GM12878 (cell line): ENCODE data around the gene UBE2Q2. TPM values are rescaled to one million over a fixed set of nuclear protein-coding genes. Genes with fewer than 3 reads are reported as not detected.

Source experiments
- ATAC-seq: fragments of 200-7000 bp; cut with Tn5 transposase; 3 replicates; pipeline ENCODE4 v1.9.1; 2020; ENCODE audit warnings: mild to moderate bottlenecking, moderate library complexity
- BruUV-seq: library from RNA; stranded (reverse); fragments of 400-500 nt; replicated peaks from 2 replicates; lab custom pipeline; 2021; lab: Mats Ljungman, UMichigan
- CTCF ChIA-PET: fragments of 300-600 bp; sonication (Branson Sonifier 250); formaldehyde crosslinking; extraction: SDS; loops from one replicate; lab custom pipeline; 2021; ENCODE audit warnings: inconsistent platforms; lab: Yijun Ruan, JAX
- POLR2A ChIA-PET: fragments of 350-600 bp; formaldehyde crosslinking; extraction: SDS; loops from one replicate; lab custom pipeline; 2021; ENCODE audit warnings: inconsistent platforms; lab: Charles Lee
- RAD21 ChIA-PET: fragments of 300-600 bp; sonication (Branson Sonifier 250); formaldehyde crosslinking; loops from one replicate; lab custom pipeline; 2023; ENCODE audit warnings: antibody characterized with exemption; ENCODE audit not compliant: unreplicated experiment; lab: Charles Lee
- SMC1A ChIA-PET: fragments of 300-600 bp; sonication (Branson Sonifier 250); formaldehyde crosslinking; loops from one replicate; lab custom pipeline; 2023; ENCODE audit not compliant: unreplicated experiment, uncharacterized antibody; lab: Charles Lee
- DNase-seq: peaks from one replicate; pipeline ENCODE4 v3.0.0-alpha.2; 2011; ENCODE audit warnings: low read depth, low spot score
- FAIRE-seq: peaks from 3 replicates; lab custom pipeline; 2011; peaks lifted over from hg19 to GRCh38; lab: Jason Lieb, UNC
- H2AFZ ChIP-seq: 2 replicates; pipeline ENCODE4 v1.6.0; 2011; ENCODE audit warnings: low read depth, low read length, control low read depth; ENCODE audit not compliant: control insufficient read depth
- H3K27ac ChIP-seq: 2 replicates; pipeline ENCODE4 v1.5.1; 2011; ENCODE audit warnings: control low read depth; ENCODE audit not compliant: control insufficient read depth, insufficient read depth
- H3K27me3 ChIP-seq, 2 experiments: replicated peaks in 1 of 2; 2 replicates each; pipeline versions ENCODE4 v1.6.0 to v1.6.1; 2011; ENCODE audit warnings: low read length in 1 of 2; ENCODE audit not compliant: control insufficient read depth in 2 of 2, insufficient read depth in 2 of 2
- H3K36me3 ChIP-seq, 2 experiments: 2 replicates each; pipeline ENCODE4 v1.5.1; 2011; ENCODE audit warnings: low read length in 1 of 2; ENCODE audit not compliant: control insufficient read depth in 2 of 2, insufficient read depth in 2 of 2
- H3K4me1 ChIP-seq: 2 replicates; pipeline ENCODE4 v1.6.1; 2011; ENCODE audit warnings: mild to moderate bottlenecking, low read length, moderate library complexity, mixed read lengths; ENCODE audit not compliant: control insufficient read depth, insufficient read depth
- H3K4me2 ChIP-seq: 2 replicates; pipeline ENCODE4 v1.6.0; 2011; ENCODE audit warnings: control low read depth; ENCODE audit not compliant: control insufficient read depth, insufficient read depth
- H3K4me3 ChIP-seq: fragments of 200-600 bp; sonication (generic); 2 replicates; pipeline ENCODE4 v1.5.1; 2016
- H3K79me2 ChIP-seq: 2 replicates; pipeline ENCODE4 v1.6.0; 2011; ENCODE audit warnings: low read length; ENCODE audit not compliant: control insufficient read depth, insufficient read depth
- H3K9ac ChIP-seq: 2 replicates; pipeline ENCODE4 v1.8.0; 2011; ENCODE audit warnings: low read length, control low read depth, mixed read lengths; ENCODE audit not compliant: control insufficient read depth, insufficient read depth
- H3K9me3 ChIP-seq: replicated peaks from 3 replicates; pipeline ENCODE4 v1.5.1; 2011; ENCODE audit warnings: mild to moderate bottlenecking, low read length; ENCODE audit not compliant: control insufficient read depth, insufficient read depth
- H4K20me1 ChIP-seq: 2 replicates; pipeline ENCODE4 v1.6.0; 2011; ENCODE audit not compliant: control insufficient read depth, insufficient read depth
- ATF2 ChIP-seq: IDR thresholded peaks from 2 replicates; pipeline ENCODE4 v1.6.1; 2012; ENCODE audit warnings: low read length, inconsistent platforms
- ATF7 ChIP-seq: fragments of 450-650 bp; IDR thresholded peaks from 2 replicates; pipeline ENCODE4 v1.6.1; 2016; ENCODE audit warnings: low read depth, mild to moderate bottlenecking
- CEBPB ChIP-seq, 2 experiments: fragments of 150-350 bp in 1 of 2; IDR thresholded peaks; 2 replicates each; pipeline ENCODE4 v1.6.1; 2012 to 2014; ENCODE audit warnings: low read depth in 2 of 2, low read length in 2 of 2, borderline replicate concordance in 1 of 2, inconsistent platforms in 1 of 2
- EGR1 ChIP-seq, 2 experiments: IDR thresholded peaks; 1 replicate in 1 of 2; 2 replicates in 1 of 2; pipeline ENCODE4 v1.6.1; 2011 to 2012; ENCODE audit warnings: low read depth in 2 of 2, low read length in 2 of 2, borderline replicate concordance in 1 of 2, mild to moderate bottlenecking in 1 of 2, moderate library complexity in 1 of 2
- ELK1 ChIP-seq: IDR thresholded peaks from 2 replicates; pipeline ENCODE4 v1.6.1; 2012; ENCODE audit warnings: low read depth, low read length, improper control_type of control experiment
- HCFC1 ChIP-seq: fragments of 150-350 bp; IDR thresholded peaks from 2 replicates; pipeline ENCODE4 v1.6.1; 2014; ENCODE audit warnings: low read length
- JUNB ChIP-seq: IDR thresholded peaks from 2 replicates; pipeline ENCODE4 v1.6.1; 2016; ENCODE audit warnings: antibody characterized with exemption, mild to moderate bottlenecking
- MYC ChIP-seq: IDR thresholded peaks from 2 replicates; pipeline ENCODE4 v1.6.1; 2011; ENCODE audit warnings: mild to moderate bottlenecking, low read length, moderate library complexity, inconsistent platforms; ENCODE audit not compliant: insufficient read depth, insufficient replicate concordance, insufficient read length, severe bottlenecking
- NFIC ChIP-seq: IDR thresholded peaks from 2 replicates; pipeline ENCODE4 v1.6.1; 2012; ENCODE audit warnings: low read depth, mild to moderate bottlenecking, inconsistent platforms, low read length, moderate library complexity
- NFYB ChIP-seq: IDR thresholded peaks from 2 replicates; pipeline ENCODE4 v1.6.1; 2011; ENCODE audit warnings: low read depth, mild to moderate bottlenecking, low read length, improper control_type of control experiment, moderate library complexity; ENCODE audit not compliant: insufficient read depth
- NR2F1 ChIP-seq: fragments of 450-650 bp; conservative IDR thresholded peaks from 2 replicates; pipeline ENCODE4 v1.6.1; 2017; ENCODE audit warnings: mild to moderate bottlenecking
- PAX8 ChIP-seq: fragments of 450-650 bp; IDR thresholded peaks from 2 replicates; pipeline ENCODE4 v1.6.1; 2017; ENCODE audit warnings: mild to moderate bottlenecking, moderate library complexity
- RUNX3 ChIP-seq: IDR thresholded peaks from 2 replicates; pipeline ENCODE4 v1.6.1; 2012; ENCODE audit warnings: low read length, inconsistent platforms
- STAT1 ChIP-seq: fragments of 450-650 bp; conservative IDR thresholded peaks from 2 replicates; pipeline ENCODE4 v1.6.1; 2014; ENCODE audit warnings: antibody characterized with exemption, mild to moderate bottlenecking
- WGBS: methylation state at CpG from one replicate; pipeline ENCODE4 v1.1.6; 2016; ENCODE audit warnings: low lambda C conversion rate; ENCODE audit not compliant: insufficient replicate concordance, insufficient coverage; ENCODE audit errors: missing lambda C conversion rate; 5-methylcytosine and 5-hydroxymethylcytosine counted together
- in situ Hi-C: fragments of 300-500 bp; cut with MboI; formaldehyde crosslinking; loops from 9 replicates; pipeline ENCODE4 v1.14.3; 2018; ENCODE audit warnings: mixed read lengths
- intact Hi-C: fragments of 100-400 bp; cut with micrococcal nuclease; formaldehyde crosslinking; loops from one replicate; pipeline ENCODE4 v1.14.2; 2022; ENCODE audit not compliant: unreplicated experiment
- polyA plus RNA-seq, 11 experiments: library from polyadenylated mRNA; depleted of rRNA in 4 of 11; unstranded in 6 of 11; stranded (reverse) in 5 of 11; fragments of >200 nt; fragmentation: Nextera tagmentation in 4 of 11; fragmentation: Illumina TruSeq in 1 of 11; extraction: Ambion mirVana in 4 of 11; extraction: Trizol in 1 of 11; gene quantifications; 1 replicate in 1 of 11; 2 replicates in 10 of 11; pipeline versions ENCODE4 v1.2.1 to v1.2.3, GENCODE V29; 2011 to 2016; ENCODE audit warnings: inconsistent platforms in 2 of 11, missing spikeins in 2 of 11, low read depth in 1 of 11
- total RNA-seq, 4 experiments: library from RNA; depleted of rRNA in 3 of 4; stranded (reverse); fragments of >200 nt in 3 of 4; fragmentation: Illumina TruSeq in 1 of 4; extraction: Trizol in 1 of 4; gene quantifications; 2 replicates each; pipeline versions ENCODE4 v1.2.1 to v1.2.3, GENCODE V29; 2013 to 2021

UBE2Q2 gene
- total and polyA plus RNA-seq, 10 of the 15 experiments (the other 5 are each of a cell fraction or from before 2014, with no cell fraction given): 11.1 to 31.9 (median 21.6) TPM

- H2AFZ ChIP-seq: no peak overlapping the region
- peaks cover 3 to 5% of the 10 kb centered on the region in 2 experiments for H3K36me3 ChIP-seq
- H3K9me3 ChIP-seq: no peaks in the 10 kb centered on the region
- no peak overlapping the region for H3K27ac ChIP-seq
- peak overlapping the region; percentile 36; the same call in 1 of the 2 replicates for H3K4me2 ChIP-seq
- no peak for TF ChIP-seq HCFC1
- no peak for TF ChIP-seq NFYB
- TF ChIP-seq PAX8: no peak
- BruUV-seq: no TSS peak
- no peaks in the 10 kb centered on the region for H3K27me3 ChIP-seq
- 0 out of 2 replicates have a peak overlapping the region, but pooled peaks have one; percentile 19 for H3K4me3 ChIP-seq
- no peaks in the 10 kb centered on the region for H3K79me2 ChIP-seq
- SMC1A ChIA-PET: interaction anchor here (1.0 to 4.0 kb wide), 4 partner anchors 20 to 143 kb away, joined by 3 to 13 read pairs (median 6); a partner anchor contains a TSS
- CTCF ChIA-PET: interaction anchor here (0.6 to 1.3 kb wide), 3 partner anchors 9 to 273 kb away, joined by 3 to 6 read pairs (median 3); no protein-coding TSS in a partner anchor
- RAD21 ChIA-PET: interaction anchor here (1.2 to 1.6 kb wide), 2 partner anchors 22 to 193 kb away, joined by 4 read pairs; partner anchors contain the start of gene TMEM266
- H3K4me1 ChIP-seq: peaks cover 12% of the 10 kb centered on the region; the same call in 1 of the 2 replicates
- POLR2A ChIA-PET: interaction anchor here (1.2 kb wide), 1 partner anchor 14 kb away, joined by 3 read pairs; no protein-coding TSS in a partner anchor
- intact Hi-C loops (no loop called here), in situ Hi-C loops (no loop called here)
- DNase-seq (no peak), FAIRE-seq (no peak), ATAC-seq (peak; percentile 52)
- no peak overlapping the region for H3K9ac ChIP-seq
- H4K20me1 ChIP-seq: no peaks in the 10 kb centered on the region
Observed at GRCh38 chr15:75866916-75867315, 23.7 kb downstream of the UBE2Q2 start.

GRCh38 chr15:75867449-75867848, 24.2 kb downstream of the UBE2Q2 start:
- H3K27me3 ChIP-seq: no peaks in the 10 kb centered on the region
- peaks cover 12% of the 10 kb centered on the region; the same call in 1 of the 2 replicates for H3K4me1 ChIP-seq
- no peaks in the 10 kb centered on the region for H3K79me2 ChIP-seq
- FAIRE-seq: no peak
- peaks cover 1 to 5% of the 10 kb centered on the region in 2 experiments; a peak in 3 of 4 replicates for H3K36me3 ChIP-seq
- H3K27ac ChIP-seq: no peak overlapping the region
- RAD21 ChIA-PET: interaction anchor here (1.2 to 1.6 kb wide), 3 partner anchors 12 to 192 kb away, joined by 3 to 4 read pairs (median 4); partner anchors contain the start of gene TMEM266
- no TSS peak for BruUV-seq
- peak; percentile 77 for ATAC-seq
- SMC1A ChIA-PET: interaction anchor here (1.0 to 4.0 kb wide), 5 partner anchors 9 to 52 kb away, joined by 3 to 13 read pairs (median 4); no protein-coding TSS in a partner anchor
- H4K20me1 ChIP-seq: no peaks in the 10 kb centered on the region
- 2% methylated on average over 4 of the region's 4 CpGs for WGBS
- no peak overlapping the region for H3K9ac ChIP-seq
- CTCF ChIA-PET: interaction anchor here (1.3 to 1.7 kb wide), 3 partner anchors 9 to 283 kb away, joined by 3 to 6 read pairs (median 4); no protein-coding TSS in a partner anchor
- POLR2A ChIA-PET: interaction anchor here (1.2 kb wide), 1 partner anchor 15 kb away, joined by 3 read pairs; no protein-coding TSS in a partner anchor
- peak overlapping the region; percentile 36; the same call in 1 of the 2 replicates for H3K4me2 ChIP-seq
- H3K4me3 ChIP-seq: peak overlapping the region; percentile 19; the same call in 1 of the 2 replicates
- no peak for DNase-seq
- intact Hi-C loops: no loop called here
- no peaks in the 10 kb centered on the region for H3K9me3 ChIP-seq
- in situ Hi-C loops: no loop called here
- no peak overlapping the region for H2AFZ ChIP-seq
- TF ChIP-seq ELK1: no peak
- TF ChIP-seq CEBPB (IDR thresholded peaks at IDR 0.05; ENCODE audit: borderline replicate concordance in 1 of 2, low read depth in 2 of 2, low read length in 2 of 2): 0 out of 4 replicates have a peak, but pooled peaks of 1 of the 2 experiments have one; percentile 9
- peak; percentile 46 for TF ChIP-seq JUNB
- TF ChIP-seq RUNX3: peak; percentile 61
- TF ChIP-seq EGR1 (IDR thresholded peaks at IDR 0.05; ENCODE audit: borderline replicate concordance in 1 of 2, low read depth in 2 of 2, low read length in 2 of 2): no peak
- TF ChIP-seq NFIC: peak; percentile 27; the same call in 1 of the 2 replicates
- TF ChIP-seq NR2F1: no peak
- no peak for TF ChIP-seq STAT1
- peak; percentile 37; the same call in 1 of the 2 replicates for TF ChIP-seq ATF2
- no peak for TF ChIP-seq MYC
- TF ChIP-seq ATF7: peak; percentile 28; the same call in 1 of the 2 replicates
